Activated naive CD8-positive, alpha-beta T cell treated with anti-CD3 and anti-CD28 coated beads for 36 hours (primary cell): Measurements from ENCODE around the gene HAND1. TPM values are rescaled to one million over a fixed set of nuclear protein-coding genes. Genes with fewer than 3 reads are reported as not detected.

Experiments used
- DNase-seq: peaks from one replicate; pipeline ENCODE4 v3.0.0; 2021
- H3K27ac Mint-ChIP-seq: one replicate; pipeline ENCODE4 v1.8.0; 2022; ENCODE audit warnings: mild to moderate bottlenecking, moderate library complexity, mixed read lengths
- H3K27me3 Mint-ChIP-seq: one replicate; pipeline ENCODE4 v1.8.0; 2022; ENCODE audit warnings: mild to moderate bottlenecking, mixed read lengths
- H3K36me3 Mint-ChIP-seq: one replicate; pipeline ENCODE4 v1.8.0; 2021; ENCODE audit warnings: mild to moderate bottlenecking, mixed read lengths
- H3K4me1 Mint-ChIP-seq: one replicate; pipeline ENCODE4 v1.8.0; 2021; ENCODE audit warnings: mixed read lengths
- H3K4me3 Mint-ChIP-seq: one replicate; pipeline ENCODE4 v1.8.0; 2022; ENCODE audit warnings: mild to moderate bottlenecking, moderate library complexity, mixed read lengths
- H3K9me3 Mint-ChIP-seq: one replicate; pipeline ENCODE4 v1.8.0; 2022; ENCODE audit warnings: mixed read lengths
- total RNA-seq, 2 experiments: library from RNA; stranded (reverse); gene quantifications; one replicate each; pipeline ENCODE4 v1.2.3, GENCODE V29; 2021

HAND1 gene
- total RNA-seq, 2 experiments from 2014 or later: not detected

DNA sequence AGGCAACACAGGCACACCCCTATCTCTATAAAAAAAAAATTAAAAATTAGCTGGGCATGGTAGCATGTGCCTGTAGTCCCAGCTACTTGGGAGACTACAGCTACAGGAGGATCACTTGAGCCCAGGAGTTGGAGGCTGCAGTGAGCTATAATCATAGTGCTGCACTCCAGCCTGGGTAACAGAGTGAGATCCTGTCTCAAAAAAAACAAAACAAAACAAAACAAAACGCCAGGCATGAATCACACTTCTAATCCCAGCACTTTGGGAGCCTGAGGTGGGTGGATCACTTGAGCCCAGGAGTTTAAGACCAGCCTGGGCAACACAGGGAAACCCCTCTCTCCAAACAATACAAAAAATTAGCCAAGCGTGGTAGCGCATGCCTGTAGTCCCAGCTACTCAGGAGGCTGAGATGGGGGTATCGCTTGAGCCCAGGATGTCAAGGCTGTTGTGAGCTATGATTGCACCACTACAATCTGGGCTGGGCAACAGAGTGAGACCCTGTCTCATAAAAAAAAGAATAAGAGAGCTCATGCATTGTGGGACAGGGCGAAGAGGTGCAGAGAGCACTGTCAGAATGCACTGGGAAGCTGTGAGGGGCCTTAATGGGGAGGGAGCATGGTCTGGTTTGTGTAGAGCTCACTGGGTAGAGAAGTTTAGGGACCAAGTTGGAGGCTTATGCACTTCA is 40.6 kb downstream of the HAND1 start:
- no peak overlapping the region for H3K4me3 Mint-ChIP-seq
- peaks cover 7% of the 10 kb centered on the region for H3K4me1 Mint-ChIP-seq
- no peak overlapping the region for H3K27ac Mint-ChIP-seq
- H3K36me3 Mint-ChIP-seq: peaks cover 45% of the 10 kb centered on the region
- no peak for DNase-seq
- no peaks in the 10 kb centered on the region for H3K27me3 Mint-ChIP-seq
- H3K9me3 Mint-ChIP-seq: no peaks in the 10 kb centered on the region

DNA sequence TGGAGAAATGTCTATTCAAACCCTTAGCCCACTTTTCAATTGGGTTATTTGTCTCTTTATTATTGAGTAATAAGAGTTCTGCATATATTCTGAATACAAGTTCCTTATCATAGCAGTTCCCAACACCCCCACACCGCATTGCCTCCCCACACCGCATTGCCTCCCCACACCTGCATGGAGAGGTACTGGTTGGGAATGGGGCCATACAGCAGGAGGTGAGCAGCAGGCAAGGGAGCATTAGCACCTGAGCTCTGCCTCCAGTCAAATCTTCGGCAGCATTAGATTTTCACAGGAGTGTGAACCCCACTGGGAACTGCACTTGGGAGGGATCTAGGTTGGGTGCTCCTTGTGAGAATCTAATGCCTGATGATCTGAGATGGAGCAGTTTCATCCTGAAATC is 42.8 kb downstream of the HAND1 start:
- no peak for DNase-seq
- Mint-ChIP-seq H3K36me3 (peaks cover 35% of the 10 kb centered on the region), H3K4me3 (no peak overlapping the region), H3K4me1 (no peaks in the 10 kb centered on the region), H3K27ac (no peak overlapping the region), H3K9me3 (no peaks in the 10 kb centered on the region), H3K27me3 (no peaks in the 10 kb centered on the region)

DNA sequence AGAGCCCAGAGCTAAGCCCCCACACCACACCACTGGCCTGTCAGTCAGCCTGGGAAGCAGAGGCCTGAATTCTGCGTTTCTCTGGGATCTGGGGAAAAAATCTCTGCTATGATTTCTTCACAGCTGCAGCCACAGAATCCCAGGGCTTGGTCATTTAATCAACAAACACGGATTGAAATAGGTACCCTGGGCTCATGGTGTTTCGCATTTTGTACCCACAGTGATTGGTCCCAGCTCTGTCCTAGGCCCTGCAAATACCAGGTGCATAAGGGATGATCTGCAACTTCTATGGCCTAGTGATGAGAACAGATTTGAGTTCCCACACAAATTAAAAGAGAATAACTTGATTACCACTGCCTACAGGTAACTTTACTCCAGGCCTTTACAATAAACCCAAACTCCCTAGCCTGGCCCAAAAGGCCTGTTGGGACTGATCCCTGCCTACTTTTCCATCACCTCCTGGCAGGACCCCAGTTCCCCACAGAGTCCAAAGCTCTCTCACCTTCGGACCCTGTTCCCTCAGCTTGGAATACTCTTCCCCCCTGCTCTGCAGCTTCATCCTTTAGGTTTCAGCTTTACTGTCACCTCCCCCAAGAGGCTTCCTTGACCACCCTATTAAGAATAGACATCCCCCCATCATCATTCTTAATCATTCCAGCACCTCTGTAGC is 46.9 kb downstream of the HAND1 start:
- Mint-ChIP-seq H3K4me1 (peaks cover 2% of the 10 kb centered on the region), H3K9me3 (no peaks in the 10 kb centered on the region), H3K27ac (no peak overlapping the region), H3K27me3 (no peaks in the 10 kb centered on the region), H3K4me3 (no peak overlapping the region), H3K36me3 (peaks cover 35% of the 10 kb centered on the region)
- DNase-seq: no peak

DNA sequence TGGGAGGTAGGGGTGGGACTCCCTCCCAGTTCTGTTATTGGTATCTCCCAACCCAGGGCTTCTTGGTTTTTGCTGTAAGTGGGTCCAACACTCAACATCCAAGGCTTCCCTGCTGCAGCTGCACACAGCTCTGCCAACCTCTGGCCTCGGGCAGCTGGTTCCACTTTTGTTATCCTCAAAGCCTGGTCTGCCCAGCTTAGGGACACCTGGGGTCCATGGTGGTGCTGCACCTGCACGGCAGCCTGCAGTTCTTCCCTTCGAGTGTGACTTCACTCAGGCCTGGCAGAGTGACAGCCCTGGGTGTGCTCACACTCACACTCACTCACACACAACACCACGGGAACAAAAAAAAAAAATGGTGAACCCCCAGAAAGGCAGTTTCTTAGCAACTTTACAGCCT is 47.6 kb downstream of the HAND1 start:
- Mint-ChIP-seq H3K27me3 (no peaks in the 10 kb centered on the region), H3K4me3 (no peak overlapping the region), H3K27ac (no peak overlapping the region), H3K4me1 (peaks cover 2% of the 10 kb centered on the region), H3K36me3 (peaks cover 31% of the 10 kb centered on the region), H3K9me3 (no peaks in the 10 kb centered on the region)
- no peak for DNase-seq

GRCh38 chr5:154429341-154429740 is 48.7 kb downstream of the HAND1 start:
- Mint-ChIP-seq H3K27ac (no peak overlapping the region), H3K4me1 (peaks cover 6% of the 10 kb centered on the region), H3K27me3 (no peaks in the 10 kb centered on the region), H3K4me3 (no peak overlapping the region), H3K36me3 (peaks cover 36% of the 10 kb centered on the region), H3K9me3 (no peaks in the 10 kb centered on the region)
- DNase-seq: no peak

DNA sequence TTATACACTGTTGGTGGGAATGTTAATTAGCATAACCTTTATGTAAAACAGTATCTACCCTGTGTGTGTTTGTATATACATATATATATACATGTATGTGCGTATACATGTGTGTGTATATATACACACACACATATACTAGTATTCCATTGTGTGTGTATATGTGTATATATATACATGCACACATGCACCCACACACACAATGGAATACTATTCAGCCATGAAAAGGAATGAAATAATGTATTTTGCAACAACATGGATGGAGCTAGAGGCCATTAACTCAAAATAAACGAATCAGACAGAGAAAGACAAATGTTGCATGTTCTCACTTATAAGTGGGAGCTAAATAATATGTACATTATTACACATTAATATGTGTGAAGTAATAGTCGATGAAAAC is 49.8 kb downstream of the HAND1 start:
- no peak for DNase-seq
- Mint-ChIP-seq H3K4me3 (no peak overlapping the region), H3K27me3 (no peaks in the 10 kb centered on the region), H3K4me1 (peaks cover 7% of the 10 kb centered on the region), H3K36me3 (peaks cover 40% of the 10 kb centered on the region), H3K27ac (no peak overlapping the region), H3K9me3 (peaks cover 7% of the 10 kb centered on the region)

Other genes starting within 250 kb of the HAND1 start
- gene SAP30L, start 32.2 kb downstream of the HAND1 start, total RNA-seq: 10 to 100 TPM; 24.8 to 25.8 TPM